Stimulated activated CD4-positive, alpha-beta T cell treated with anti-CD3 and anti-CD28 coated beads, Interleukin-12 subunit alpha, Interleukin-12 subunit beta, amount 100 ng/mL, for 4 hours (primary cell): ENCODE data around the gene EPHA1.

Source experiments
- DNase-seq: peaks from one replicate; pipeline ENCODE4 v3.0.0-alpha.2; 2020

Gene EPHA1

GRCh38 chr7:143343596-143343995 is 65.1 kb downstream of the EPHA1 start:
- DNase-seq: no peak

- no peak for DNase-seq
These were observed 66.8 kb downstream of the EPHA1 start for GRCh38 chr7:143341842-143342241.
